ENCODE measurements around the gene NDOR1.

DNA sequence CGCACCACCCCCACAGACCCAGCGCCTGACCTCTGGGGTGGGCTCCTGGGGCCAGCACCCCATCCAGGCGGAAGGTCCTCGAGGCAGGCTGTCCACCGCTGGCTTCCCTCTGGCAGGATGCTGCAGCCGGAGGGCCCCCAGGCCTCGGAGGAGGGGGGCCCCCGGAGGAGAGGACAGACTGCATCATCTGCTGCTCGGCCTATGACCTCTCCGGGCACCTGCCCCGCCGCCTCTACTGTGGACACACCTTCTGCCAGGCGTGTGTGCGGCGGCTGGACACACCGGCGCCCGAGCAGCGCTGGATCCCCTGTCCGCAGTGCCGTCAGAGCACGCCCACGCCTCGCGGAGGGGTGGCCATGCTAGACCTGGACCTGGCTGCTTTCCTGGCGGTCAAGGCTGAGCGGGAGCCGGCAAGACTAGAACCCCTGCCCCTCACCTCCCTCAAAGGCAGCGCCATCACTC, 23.0 kb downstream of the NDOR1 start:
- TF ChIP-seq, protein P1, sequence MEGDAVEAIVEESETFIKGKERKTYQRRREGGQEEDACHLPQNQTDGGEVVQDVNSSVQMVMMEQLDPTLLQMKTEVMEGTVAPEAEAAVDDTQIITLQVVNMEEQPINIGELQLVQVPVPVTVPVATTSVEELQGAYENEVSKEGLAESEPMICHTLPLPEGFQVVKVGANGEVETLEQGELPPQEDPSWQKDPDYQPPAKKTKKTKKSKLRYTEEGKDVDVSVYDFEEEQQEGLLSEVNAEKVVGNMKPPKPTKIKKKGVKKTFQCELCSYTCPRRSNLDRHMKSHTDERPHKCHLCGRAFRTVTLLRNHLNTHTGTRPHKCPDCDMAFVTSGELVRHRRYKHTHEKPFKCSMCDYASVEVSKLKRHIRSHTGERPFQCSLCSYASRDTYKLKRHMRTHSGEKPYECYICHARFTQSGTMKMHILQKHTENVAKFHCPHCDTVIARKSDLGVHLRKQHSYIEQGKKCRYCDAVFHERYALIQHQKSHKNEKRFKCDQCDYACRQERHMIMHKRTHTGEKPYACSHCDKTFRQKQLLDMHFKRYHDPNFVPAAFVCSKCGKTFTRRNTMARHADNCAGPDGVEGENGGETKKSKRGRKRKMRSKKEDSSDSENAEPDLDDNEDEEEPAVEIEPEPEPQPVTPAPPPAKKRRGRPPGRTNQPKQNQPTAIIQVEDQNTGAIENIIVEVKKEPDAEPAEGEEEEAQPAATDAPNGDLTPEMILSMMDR (IDR thresholded peaks at IDR 0.05; ENCODE audit: control extremely low read depth in 1 of 3, insufficient read depth in 1 of 3, low read depth in 1 of 3, low read length in 3 of 3): no peak
- TF ChIP-seq POLR2A (IDR thresholded peaks at IDR 0.05; ENCODE audit: control extremely low read depth in 1 of 2, low read depth in 2 of 2, low read length in 2 of 2): no peak
- TF ChIP-seq, protein P2, sequence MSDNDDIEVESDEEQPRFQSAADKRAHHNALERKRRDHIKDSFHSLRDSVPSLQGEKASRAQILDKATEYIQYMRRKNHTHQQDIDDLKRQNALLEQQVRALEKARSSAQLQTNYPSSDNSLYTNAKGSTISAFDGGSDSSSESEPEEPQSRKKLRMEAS (IDR thresholded peaks at IDR 0.05): no peak
- TF ChIP-seq POLR2AphosphoS5 (IDR thresholded peaks at IDR 0.05; ENCODE audit: low read depth, low read length): no peak
- TF ChIP-seq TAF1 (IDR thresholded peaks at IDR 0.05; ENCODE audit: low read depth, low read length): no peak
- TF ChIP-seq RBBP5 (IDR thresholded peaks at IDR 0.05; ENCODE audit: borderline replicate concordance, low read depth, low read length): no peak
- TF ChIP-seq FOSL1 (IDR thresholded peaks at IDR 0.05; ENCODE audit: insufficient read depth, low read depth, low read length): no peak
- TF ChIP-seq, protein P3, sequence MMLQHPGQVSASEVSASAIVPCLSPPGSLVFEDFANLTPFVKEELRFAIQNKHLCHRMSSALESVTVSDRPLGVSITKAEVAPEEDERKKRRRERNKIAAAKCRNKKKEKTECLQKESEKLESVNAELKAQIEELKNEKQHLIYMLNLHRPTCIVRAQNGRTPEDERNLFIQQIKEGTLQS (IDR thresholded peaks at IDR 0.05; ENCODE audit: insufficient read depth, low read depth, low read length): no peak
- no peak for TF ChIP-seq TAF7 (optimal IDR thresholded peaks at IDR 0.05; ENCODE audit: borderline replicate concordance, low read depth, low read length)
- TF ChIP-seq RNF2 (IDR thresholded peaks at IDR 0.05; ENCODE audit: borderline replicate concordance, low read depth, low read length, missing control alignments, poor library complexity, severe bottlenecking): no peak
- TF ChIP-seq KDM1A (IDR thresholded peaks at IDR 0.05; ENCODE audit: borderline replicate concordance, low read length): no peak
- TF ChIP-seq GABPA (IDR thresholded peaks at IDR 0.05; ENCODE audit: borderline replicate concordance, insufficient read depth, low read length): no peak
- no peak for TF ChIP-seq RAD21 (IDR thresholded peaks at IDR 0.05 in 1 of 2, conservative IDR thresholded peaks at IDR 0.05 in 1 of 2; ENCODE audit: low read depth in 2 of 2, low read length in 2 of 2)

All from H1 (cell line).